Peyer's patch (tissue), 4 donors: ENCODE measurements around the gene ZNF664. TPM values are rescaled to one million over a fixed set of nuclear protein-coding genes. Genes with fewer than 3 reads are reported as not detected.

Experiments used
- DNase-seq, 3 donors: peaks; one replicate each; pipeline ENCODE4 v3.0.0-alpha.2; 2017 to 2019
- H3K27ac ChIP-seq, 4 donors: fragments of 200-600 bp; sonication (generic); one replicate each; pipeline ENCODE4 v1.5.1; 2016 to 2019
- H3K27me3 ChIP-seq, 2 donors: fragments of 200-600 bp; sonication (generic); one replicate each; pipeline ENCODE4 v1.5.1; 2019
- H3K36me3 ChIP-seq, 3 donors: fragments of 200-600 bp; sonication (generic); one replicate each; pipeline ENCODE4 v1.5.1; 2016 to 2019
- H3K4me1 ChIP-seq, 4 donors: fragments of 200-600 bp; sonication (generic); one replicate each; pipeline ENCODE4 v1.5.1; 2016 to 2019
- H3K4me3 ChIP-seq, 4 donors: fragments of 200-600 bp; sonication (generic); 1 replicate in 3 of 4; 2 replicates in 1 of 4; pipeline ENCODE4 v1.5.1; 2016 to 2019; ENCODE audit warnings: mild to moderate bottlenecking in 1 of 4
- H3K9me3 ChIP-seq, 4 donors: fragments of 200-600 bp; sonication (generic); one replicate each; pipeline ENCODE4 v1.5.1; 2016 to 2019; ENCODE audit warnings: mild to moderate bottlenecking in 1 of 4
- CTCF ChIP-seq, 6 experiments: fragments of 450-650 bp in 4 of 6; fragments of 200-600 bp in 2 of 6; sonication (generic) in 1 of 6; IDR thresholded peaks; one replicate each; pipeline ENCODE4 v1.5.1; 2017 to 2019; ENCODE audit warnings: antibody characterized with exemption in 6 of 6, mild to moderate bottlenecking in 3 of 6, moderate library complexity in 1 of 6
- POLR2A ChIP-seq, 2 donors: fragments of 450-650 bp; IDR thresholded peaks; one replicate each; pipeline ENCODE4 v1.5.1; 2017; ENCODE audit warnings: antibody characterized with exemption in 2 of 2, mild to moderate bottlenecking in 2 of 2, moderate library complexity in 2 of 2
- total RNA-seq, 4 donors: library from RNA; depleted of rRNA; stranded (reverse); fragments of >200 nt; gene quantifications; one replicate each; pipeline ENCODE4 v1.1.0, GENCODE V29; 2016

The ZNF664 gene
- total RNA-seq, 4 donors from 2014 or later = 75.9 to 160 (median 114) TPM

- Histone ChIP-seq H3K4me3 (no peak overlapping the region), H3K27ac (no peak overlapping the region), H3K4me1 (no peaks in the 10 kb centered on the region), H3K36me3 (no peaks in the 10 kb centered on the region), H3K9me3 (peaks cover 0 to 14% (median 4%) of the 10 kb centered on the region in 4 donors), H3K27me3 (no peaks in the 10 kb centered on the region)
- no peak for DNase-seq
- TF ChIP-seq POLR2A (IDR thresholded peaks at IDR 0.05) (no peak), CTCF (IDR thresholded peaks at IDR 0.05) (no peak)
Measured at GRCh38 chr12:124046456-124046740, 73.4 kb downstream of the ZNF664 start.

GRCh38 chr12:124047045-124047566, 74.1 kb downstream of the ZNF664 start:
- no peaks in the 10 kb centered on the region for H3K36me3 ChIP-seq
- no peak overlapping the region for H3K4me3 ChIP-seq
- no peak for DNase-seq
- TF ChIP-seq POLR2A (IDR thresholded peaks at IDR 0.05) = no peak
- TF ChIP-seq CTCF (IDR thresholded peaks at IDR 0.05) = no peak
- no peaks in the 10 kb centered on the region for H3K4me1 ChIP-seq
- H3K27ac ChIP-seq = no peak overlapping the region
- H3K27me3 ChIP-seq = no peaks in the 10 kb centered on the region
- H3K9me3 ChIP-seq = peaks cover 0 to 14% (median 4%) of the 10 kb centered on the region in 4 donors

GRCh38 chr12:124049451-124050094, 76.6 kb downstream of the ZNF664 start:
- H3K36me3 ChIP-seq = no peaks in the 10 kb centered on the region
- H3K27me3 ChIP-seq = no peaks in the 10 kb centered on the region
- no peaks in the 10 kb centered on the region for H3K4me1 ChIP-seq
- H3K4me3 ChIP-seq = no peak overlapping the region
- peaks cover 0 to 14% (median 4%) of the 10 kb centered on the region in 4 donors for H3K9me3 ChIP-seq
- TF ChIP-seq POLR2A (IDR thresholded peaks at IDR 0.05) (no peak), CTCF (IDR thresholded peaks at IDR 0.05) (no peak)
- H3K27ac ChIP-seq = no peak overlapping the region
- DNase-seq = no peak

- H3K4me3 ChIP-seq = no peak overlapping the region
- no peaks in the 10 kb centered on the region for H3K27me3 ChIP-seq
- H3K9me3 ChIP-seq = no peaks in the 10 kb centered on the region
- DNase-seq = peak in 1 of 3 donors; percentile 50
- H3K4me1 ChIP-seq = no peaks in the 10 kb centered on the region
- H3K27ac ChIP-seq = no peak overlapping the region
- TF ChIP-seq CTCF (IDR thresholded peaks at IDR 0.05) (peak in 4 of 6 experiments; percentile 33 to 55 (median 52)), POLR2A (IDR thresholded peaks at IDR 0.05) (no peak)
- no peaks in the 10 kb centered on the region for H3K36me3 ChIP-seq
Measured at GRCh38 chr12:124053851-124054250, 80.8 kb downstream of the ZNF664 start.

- Histone ChIP-seq H3K4me1 (no peaks in the 10 kb centered on the region), H3K4me3 (no peak overlapping the region), H3K9me3 (no peaks in the 10 kb centered on the region), H3K27ac (no peak overlapping the region), H3K27me3 (no peaks in the 10 kb centered on the region), H3K36me3 (no peaks in the 10 kb centered on the region)
- no peak for DNase-seq
- TF ChIP-seq POLR2A (IDR thresholded peaks at IDR 0.05) (no peak), CTCF (IDR thresholded peaks at IDR 0.05) (no peak)
Measured at GRCh38 chr12:124055066-124055465, 82.1 kb downstream of the ZNF664 start.
